OCI-LY3 (cell line): ENCODE measurements around the gene MAP1B.

Source experiments
- EZH2phosphoT487 ChIP-seq: fragments of 200-600 bp; shearing (Covaris generic); IDR thresholded peaks from 2 replicates; pipeline ENCODE4 v1.6.1; 2018; ENCODE audit warnings: antibody characterized with exemption, mixed run types, low read depth
- TF ChIP-seq, protein P1 (sequence below): fragments of 200-600, 300-600 bp; sonication (generic); IDR thresholded peaks from 2 replicates; pipeline ENCODE4 v1.5.1; 2014; ENCODE audit warnings: antibody characterized with exemption, low read length, low read depth

DNA sequence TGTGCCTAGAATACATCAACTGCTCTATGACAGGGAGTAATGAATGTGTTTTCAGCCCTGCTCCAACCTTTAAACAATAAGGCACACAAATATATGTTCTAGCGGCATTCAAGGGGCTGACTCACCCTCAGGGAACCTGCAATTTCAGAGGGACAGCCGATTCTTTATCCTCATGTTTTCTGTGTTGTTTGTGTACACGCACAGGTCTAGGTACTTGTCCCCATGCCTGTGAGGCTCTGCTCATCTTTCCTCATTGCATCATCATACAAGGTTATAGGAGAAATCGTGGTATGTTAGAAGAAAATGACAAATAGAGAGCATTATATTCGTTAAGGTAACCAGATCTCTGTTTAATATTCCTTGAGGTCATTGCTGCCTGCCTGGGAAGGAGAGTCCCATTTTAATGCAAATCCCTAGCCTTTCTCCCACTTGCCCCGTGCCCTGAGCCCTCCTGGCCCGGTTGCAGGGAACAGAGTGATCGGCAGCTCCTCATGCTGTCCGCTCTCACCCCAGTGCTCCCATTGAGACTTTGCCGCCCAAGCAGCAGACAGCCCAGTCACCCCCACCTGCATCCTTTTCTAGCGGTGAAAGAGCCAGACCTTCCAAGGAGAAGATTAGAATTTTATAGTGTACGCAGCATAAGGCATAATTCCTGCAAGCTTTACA is 14.6 kb downstream of the MAP1B start:
- TF ChIP-seq, protein P1, sequence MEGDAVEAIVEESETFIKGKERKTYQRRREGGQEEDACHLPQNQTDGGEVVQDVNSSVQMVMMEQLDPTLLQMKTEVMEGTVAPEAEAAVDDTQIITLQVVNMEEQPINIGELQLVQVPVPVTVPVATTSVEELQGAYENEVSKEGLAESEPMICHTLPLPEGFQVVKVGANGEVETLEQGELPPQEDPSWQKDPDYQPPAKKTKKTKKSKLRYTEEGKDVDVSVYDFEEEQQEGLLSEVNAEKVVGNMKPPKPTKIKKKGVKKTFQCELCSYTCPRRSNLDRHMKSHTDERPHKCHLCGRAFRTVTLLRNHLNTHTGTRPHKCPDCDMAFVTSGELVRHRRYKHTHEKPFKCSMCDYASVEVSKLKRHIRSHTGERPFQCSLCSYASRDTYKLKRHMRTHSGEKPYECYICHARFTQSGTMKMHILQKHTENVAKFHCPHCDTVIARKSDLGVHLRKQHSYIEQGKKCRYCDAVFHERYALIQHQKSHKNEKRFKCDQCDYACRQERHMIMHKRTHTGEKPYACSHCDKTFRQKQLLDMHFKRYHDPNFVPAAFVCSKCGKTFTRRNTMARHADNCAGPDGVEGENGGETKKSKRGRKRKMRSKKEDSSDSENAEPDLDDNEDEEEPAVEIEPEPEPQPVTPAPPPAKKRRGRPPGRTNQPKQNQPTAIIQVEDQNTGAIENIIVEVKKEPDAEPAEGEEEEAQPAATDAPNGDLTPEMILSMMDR, result no peak
- no peak for TF ChIP-seq EZH2phosphoT487
